Measurements from ENCODE around the gene FBXO10.
"Not testable (repeated sequence)": the region's sequence is repeated elsewhere in the genome, so short reads cannot be mapped to it uniquely, and the experiment has no call there.

FBXO10 gene

DNA sequence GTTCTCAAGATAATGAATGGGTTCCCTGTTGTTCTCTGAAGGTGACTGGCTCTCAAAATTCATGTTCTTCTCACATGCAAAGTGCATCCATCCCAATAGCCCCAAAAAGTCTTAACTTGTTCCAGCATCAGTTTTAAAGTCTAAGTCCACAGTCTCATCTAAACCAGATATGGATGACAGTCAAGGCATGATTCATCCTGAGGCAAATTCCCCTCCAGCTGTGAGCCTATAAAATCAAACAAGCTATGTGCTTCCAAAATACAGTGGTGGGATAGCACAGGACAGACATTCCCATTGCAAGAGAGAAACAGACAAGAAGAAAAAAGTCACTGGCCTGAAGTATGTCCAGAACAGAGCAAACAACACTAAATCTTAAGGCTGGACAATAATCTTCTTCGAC is 25.4 kb downstream of the FBXO10 start:
- no peak for DNase-seq (ENCODE audit: low spot score)

GRCh38 chr9:37549527-37549926 is 26.7 kb downstream of the FBXO10 start:
- no peak for DNase-seq (ENCODE audit: low spot score)

GRCh38 chr9:37547328-37547878 is 28.8 kb downstream of the FBXO10 start:
- DNase-seq (ENCODE audit: low spot score): no peak

GRCh38 chr9:37543468-37543867 is 32.7 kb downstream of the FBXO10 start:
- no peak for DNase-seq (ENCODE audit: low spot score)

DNA sequence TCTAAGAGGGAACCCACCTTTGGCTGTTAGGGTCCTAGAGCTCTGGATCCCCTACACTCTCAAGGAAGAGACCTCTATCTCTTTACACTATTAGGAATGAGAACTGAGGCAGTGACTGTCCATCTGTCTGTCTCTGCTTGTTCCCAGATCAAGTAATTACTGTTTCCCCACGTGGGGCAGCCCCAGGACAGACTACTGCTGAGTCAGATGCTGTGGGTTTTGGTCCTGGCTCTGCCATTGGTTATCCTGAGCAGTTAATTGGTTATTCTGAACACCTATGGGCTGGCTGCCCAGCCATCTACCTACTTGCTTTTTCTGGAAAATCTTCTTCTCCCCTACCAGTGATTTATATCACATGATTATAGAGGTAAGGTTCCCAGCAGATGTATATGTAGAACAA is 33.3 kb downstream of the FBXO10 start:
- DNase-seq (ENCODE audit: low spot score): no peak

DNA sequence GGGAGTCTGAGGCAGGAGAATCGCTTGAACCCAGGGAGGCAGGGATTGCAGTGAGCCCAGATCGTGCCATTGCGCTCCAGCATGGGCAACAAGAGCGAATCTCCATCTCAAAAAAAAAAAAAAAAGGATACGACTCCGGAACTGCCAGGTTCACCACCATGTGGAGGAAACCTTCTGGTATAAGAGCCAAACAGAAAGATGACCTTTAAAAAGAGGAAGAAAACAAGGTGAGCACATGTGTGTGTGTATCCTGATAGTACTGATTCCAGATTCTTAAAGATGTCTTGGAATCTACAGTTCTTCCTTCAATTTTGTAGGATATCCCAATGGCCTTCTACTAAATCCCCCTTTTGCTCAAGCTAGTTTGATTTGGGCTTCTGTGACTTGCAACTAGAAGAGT is 33.7 kb downstream of the FBXO10 start:
- DNase-seq (ENCODE audit: low spot score): no peak

DNA sequence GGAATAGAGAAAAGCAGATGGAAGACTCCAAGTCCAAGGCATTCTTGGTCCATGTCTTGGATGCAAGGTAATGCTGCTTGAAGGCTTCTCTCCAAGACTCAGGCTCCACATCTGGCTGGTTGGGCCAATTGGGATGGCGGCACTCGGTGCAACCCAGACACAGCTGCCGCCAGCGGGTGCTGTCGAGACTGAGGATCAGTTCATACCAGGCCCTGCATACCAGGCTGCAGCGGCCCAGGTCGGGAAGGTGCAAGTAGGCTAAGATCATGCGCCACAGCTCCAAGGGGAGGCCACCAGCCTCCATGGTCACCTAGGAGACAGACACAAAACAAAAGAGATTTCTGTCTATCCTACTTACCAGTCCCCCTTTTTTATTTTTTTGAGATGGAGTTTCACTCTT is 34.7 kb downstream of the FBXO10 start:
- no peak for DNase-seq (ENCODE audit: low spot score)

GRCh38 chr9:37540634-37541033 is 35.5 kb downstream of the FBXO10 start:
- no peak for DNase-seq (ENCODE audit: low spot score)

DNA sequence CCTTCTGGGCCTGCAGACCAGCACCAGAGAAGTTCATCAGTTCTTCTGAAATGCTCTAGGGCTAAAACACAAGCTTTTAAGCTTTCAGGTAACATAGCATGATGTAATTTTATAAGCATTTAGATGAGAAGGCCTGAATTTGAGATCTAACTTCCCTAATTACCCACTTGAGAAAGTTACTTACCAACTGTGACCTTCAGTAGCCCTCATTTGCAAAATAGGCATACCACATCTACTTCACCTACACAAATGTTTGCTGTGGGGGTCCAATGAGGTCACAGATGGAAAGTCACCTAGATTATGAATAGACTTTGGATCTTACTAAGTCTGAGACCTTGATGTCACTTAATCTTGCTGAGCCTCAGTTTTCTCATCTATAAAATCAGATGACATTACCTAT is 36.5 kb downstream of the FBXO10 start:
- no peak for DNase-seq (ENCODE audit: low spot score)

DNA sequence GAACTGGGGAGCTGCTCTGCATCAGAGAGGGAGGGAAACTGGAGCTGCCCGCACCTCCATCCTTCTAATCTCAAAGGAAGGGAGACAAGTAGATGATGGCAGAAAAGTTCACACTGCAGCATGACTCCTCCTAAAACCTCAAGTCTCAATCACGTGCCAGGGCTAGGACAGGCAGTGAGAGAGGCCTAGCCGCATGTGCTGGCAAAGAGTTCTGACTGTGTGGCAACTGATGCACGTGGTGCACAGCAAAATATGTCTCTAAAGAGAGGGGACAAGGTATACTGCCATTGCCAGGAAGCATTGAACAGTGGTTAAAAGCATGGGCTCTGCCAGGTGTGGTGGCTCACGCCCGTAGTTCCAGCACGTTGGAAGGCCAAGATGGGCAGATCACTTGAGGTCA is 38.1 kb downstream of the FBXO10 start:
- no peak for DNase-seq (ENCODE audit: low spot score)

GRCh38 chr9:37534901-37535300 is 41.3 kb downstream of the FBXO10 start:
- peak; percentile 60 for DNase-seq (ENCODE audit: low spot score)

GRCh38 chr9:37534412-37534811 is 41.8 kb downstream of the FBXO10 start:
- no peak for DNase-seq (ENCODE audit: low spot score)

DNA sequence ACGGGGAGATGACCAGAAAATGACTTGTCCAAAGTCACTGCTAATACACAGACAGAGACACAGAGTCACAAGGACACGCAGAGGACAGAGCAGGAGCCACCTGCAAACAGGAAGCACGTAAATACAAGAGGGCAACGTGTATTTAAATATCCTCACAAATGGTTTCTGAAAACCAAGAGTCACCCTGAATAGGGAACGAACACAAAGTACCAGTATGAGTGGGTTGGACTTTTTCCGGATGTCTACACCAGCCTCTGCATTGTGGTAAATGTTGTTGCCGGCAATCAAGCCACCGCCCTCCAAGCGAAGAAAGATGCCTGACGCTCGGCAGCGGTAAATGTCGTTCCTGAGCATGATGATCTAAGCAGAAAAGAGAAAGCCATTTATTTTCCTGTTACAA is 44.5 kb downstream of the FBXO10 start:
- DNase-seq (ENCODE audit: low spot score): no peak

DNA sequence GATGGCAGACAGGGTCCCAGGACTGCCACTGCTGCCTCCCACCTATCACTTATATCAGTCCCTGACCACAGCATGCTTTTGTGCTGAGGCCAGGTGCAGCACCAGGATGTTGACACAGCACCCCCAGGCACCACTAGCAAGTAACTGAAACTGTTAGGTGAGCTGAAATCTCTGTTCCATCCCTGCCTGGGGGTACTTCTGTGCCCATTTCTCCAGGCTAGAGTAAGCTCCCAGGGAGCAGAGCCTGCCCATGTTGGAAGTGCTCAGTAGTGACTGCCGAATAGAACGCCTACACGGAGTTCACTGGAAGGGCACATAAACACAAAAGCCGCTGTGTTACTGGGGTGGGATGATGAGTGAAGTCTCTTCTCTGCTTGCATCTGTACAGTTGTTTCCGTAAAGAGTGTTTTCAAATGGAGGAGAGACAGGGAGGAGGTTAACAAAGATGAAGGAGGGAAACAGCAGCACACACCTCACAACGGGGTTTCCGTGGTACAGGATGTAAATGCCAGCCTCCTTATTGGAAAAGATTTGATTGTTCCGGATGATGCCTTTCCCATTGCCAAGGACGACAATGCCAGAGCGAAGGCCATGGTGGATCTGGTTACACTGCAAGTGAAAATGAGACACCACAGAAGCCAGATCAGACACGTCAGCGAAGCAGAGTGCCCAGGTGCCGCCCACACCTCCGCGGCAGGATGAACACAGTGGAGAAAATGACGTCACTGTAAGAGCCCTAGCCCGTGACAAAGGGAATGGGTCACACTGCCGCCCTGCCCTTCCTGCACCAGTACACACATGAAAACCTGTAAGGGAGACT is 47.3 kb downstream of the FBXO10 start:
- DNase-seq (ENCODE audit: low spot score): no peak

GRCh38 chr9:37523916-37524315 is 52.3 kb downstream of the FBXO10 start:
- DNase-seq (ENCODE audit: low spot score): no peak

DNA sequence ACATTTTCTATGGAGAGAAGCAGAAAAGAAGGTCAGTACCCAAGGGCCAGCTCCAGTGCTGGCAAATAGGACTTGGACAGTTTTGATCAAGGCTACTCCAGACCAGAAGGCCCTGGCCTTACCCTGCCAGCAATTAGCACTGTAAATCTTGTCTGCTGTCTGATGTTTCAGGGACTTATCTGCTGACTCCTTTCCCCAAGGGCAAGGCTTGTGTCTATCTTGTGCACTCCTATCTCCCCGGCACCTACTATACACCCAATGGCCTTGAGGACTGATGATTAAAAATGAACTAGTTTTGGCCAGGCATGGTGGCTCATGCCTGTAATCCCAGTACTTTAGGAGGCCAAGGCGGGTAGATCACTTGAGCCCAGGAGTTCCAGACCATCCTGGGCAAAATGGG is 53.2 kb downstream of the FBXO10 start:
- DNase-seq (ENCODE audit: low spot score): no peak

- no peak for DNase-seq (ENCODE audit: low spot score)
Measured at GRCh38 chr9:37521111-37521510, 55.1 kb downstream of the FBXO10 start.

DNA sequence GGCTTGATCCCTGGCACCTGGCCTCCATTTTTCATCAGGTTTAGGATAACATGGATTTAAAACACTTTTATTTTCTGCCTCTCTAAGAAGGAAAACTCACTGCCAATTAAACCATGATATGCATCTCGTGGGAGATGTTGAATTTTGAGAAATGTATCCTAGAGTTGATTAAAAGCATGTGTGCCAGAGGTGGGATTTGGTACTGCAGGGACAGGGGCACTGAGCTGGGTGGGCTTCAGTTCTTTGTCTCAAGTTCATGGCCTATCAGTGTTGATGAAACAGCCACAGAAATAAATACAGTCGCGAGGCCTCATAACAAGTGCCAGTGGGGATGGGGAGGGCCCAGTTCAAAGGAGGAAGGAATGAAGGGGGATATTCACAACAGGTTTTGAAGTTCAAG is 55.5 kb downstream of the FBXO10 start:
- DNase-seq (ENCODE audit: low spot score): no peak

DNA sequence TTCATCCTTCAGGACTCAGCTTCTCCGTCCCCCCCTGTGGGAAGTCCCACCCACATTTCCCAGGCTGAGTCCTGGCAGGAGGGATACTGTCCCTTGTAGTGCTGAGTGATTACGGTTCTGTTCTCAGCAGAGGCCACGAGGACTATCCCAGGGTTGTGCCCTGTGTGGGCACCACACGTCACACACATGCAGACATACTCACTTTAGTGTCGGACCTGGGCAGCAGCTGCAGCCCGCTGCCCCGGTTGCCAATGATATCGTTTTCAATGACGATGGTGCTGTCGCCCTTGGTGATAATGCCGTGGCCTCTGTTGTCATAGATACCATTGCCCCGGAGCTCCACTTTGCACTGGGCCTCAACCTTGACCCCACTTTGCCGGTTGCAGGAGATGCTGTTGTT is 58.3 kb downstream of the FBXO10 start:
- DNase-seq (ENCODE audit: low spot score): no peak

- no peak for DNase-seq (ENCODE audit: low spot score)
Measured at GRCh38 chr9:37515620-37516258, 60.4 kb downstream of the FBXO10 start.

DNA sequence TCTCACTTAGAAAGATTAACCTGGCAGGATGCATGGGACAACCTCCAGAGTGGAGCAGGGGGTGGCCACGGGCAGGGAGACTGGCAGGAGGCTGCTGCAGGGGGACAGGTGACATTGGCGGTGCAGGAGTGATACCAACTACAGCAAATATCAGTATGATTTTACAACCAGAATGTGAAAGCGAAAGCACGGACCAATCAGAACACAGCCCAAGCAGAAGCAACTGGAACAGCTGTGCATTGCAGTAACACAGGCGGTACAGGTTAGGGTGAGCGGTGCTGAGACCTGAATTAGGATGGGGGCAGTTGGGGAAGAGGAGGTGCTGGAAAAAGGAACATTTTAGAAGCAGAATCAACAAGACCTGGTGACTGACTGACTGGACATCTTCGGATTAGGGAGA is 61.2 kb downstream of the FBXO10 start:
- DNase-seq (ENCODE audit: low spot score): no peak

DNA sequence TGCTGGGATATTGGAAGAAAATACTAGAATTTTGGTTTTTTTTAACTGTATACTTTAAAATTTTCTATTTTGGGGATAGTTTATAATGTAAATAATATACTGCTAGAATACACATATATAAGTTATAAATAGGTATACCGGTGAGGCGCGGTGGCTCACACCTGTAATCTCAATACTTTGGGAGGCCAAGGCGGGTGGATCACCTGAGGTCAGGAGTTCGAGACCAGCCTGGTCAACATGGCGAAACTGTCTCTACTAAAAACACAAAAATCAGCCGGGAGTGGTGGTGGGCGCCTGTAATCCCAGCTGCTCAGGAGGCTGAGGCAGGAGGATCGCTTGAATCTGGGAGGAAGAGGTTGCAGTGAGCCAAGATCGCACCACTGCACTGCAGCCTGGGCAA is 61.8 kb downstream of the FBXO10 start:
- not testable (repeated sequence) for DNase-seq (ENCODE audit: low spot score)

GRCh38 chr9:37512437-37512836 is 63.7 kb downstream of the FBXO10 start:
- DNase-seq (ENCODE audit: low spot score): no peak
